ENCODE measurements around the gene VPS8. TPM values are rescaled to one million over a fixed set of nuclear protein-coding genes. Genes with fewer than 3 reads are reported as not detected.

Gene VPS8
- total RNA-seq, 1 donor from 2014 or later = 75.9 TPM

DNA sequence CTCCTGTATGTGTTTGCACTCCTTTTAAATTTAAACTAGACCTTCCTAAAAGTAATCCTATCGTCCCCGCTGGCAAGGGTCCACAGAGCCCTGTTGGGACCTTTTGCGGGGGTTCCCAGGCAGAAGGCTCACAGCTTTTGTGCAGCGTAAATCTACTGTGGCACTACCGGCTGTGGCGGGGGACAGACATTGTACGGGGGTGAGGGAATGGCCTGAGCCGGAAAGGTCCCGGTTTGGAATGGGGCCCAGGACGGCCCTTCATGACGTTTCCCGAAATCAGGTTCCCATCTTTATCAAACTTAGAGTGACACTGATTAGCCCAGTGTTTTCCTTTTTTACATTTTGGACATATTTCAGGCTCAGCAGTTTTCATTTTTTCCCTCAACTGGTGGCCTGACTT is 205.6 kb downstream of the VPS8 start:
- peak; percentile 47 for DNase-seq

DNA sequence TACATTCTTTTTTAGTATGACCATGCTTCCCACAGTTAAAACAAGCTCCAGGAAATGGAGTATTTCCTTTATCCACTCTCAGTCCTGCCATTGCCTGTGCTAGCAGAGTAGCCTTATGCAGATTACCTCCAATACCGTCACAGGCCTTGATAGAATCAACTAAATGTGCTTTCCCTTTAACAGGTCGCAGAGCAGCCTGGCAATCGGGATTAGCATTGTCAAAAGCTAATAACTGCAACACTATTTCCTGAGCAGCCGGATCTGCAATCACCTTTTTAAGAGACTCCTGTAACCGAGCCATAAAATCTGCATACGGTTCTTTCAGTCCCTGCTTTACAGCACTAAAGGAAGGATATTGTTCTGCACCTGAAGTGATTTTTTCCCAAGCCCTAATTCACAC is 206.0 kb downstream of the VPS8 start:
- DNase-seq = peak; percentile 77

DNA sequence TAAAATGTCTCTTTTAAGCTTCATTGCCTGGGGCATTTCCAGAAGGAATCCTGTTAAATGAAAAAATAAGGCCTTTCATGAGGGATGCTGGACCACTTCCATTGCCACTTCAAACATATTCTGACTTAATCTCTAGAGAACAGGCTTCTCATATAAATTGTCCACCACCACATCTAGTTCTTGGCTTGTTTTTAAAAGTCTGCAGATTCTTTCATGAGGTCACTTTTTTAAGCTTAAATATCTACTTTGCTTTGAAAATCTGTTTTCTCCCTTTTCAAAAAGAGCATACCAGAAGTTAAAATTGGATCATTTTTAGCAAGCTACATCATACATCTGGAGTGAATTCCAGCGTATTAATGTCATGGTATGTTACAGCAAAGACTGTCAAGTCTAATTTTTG is 209.3 kb downstream of the VPS8 start:
- no peak for DNase-seq

DNA sequence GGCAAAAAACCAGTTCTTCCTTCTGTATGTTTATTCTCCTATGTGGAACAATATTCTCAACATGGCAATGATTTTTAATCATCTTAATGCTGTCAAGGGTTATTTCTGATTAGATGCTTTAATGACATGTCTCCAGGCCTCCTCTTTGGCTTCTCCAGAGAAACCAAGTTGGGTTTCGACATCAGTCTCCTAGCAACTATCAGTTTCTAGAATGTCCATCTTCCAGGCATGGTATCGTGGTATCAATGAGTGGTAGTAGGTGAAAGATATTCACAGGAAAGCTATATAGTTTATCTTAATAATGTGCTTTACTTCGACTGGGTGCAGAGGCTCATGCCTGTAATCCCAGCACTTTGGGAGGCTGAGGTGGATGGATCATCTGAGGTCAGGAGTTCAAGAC is 212.4 kb downstream of the VPS8 start:
- DNase-seq = no peak

DNA sequence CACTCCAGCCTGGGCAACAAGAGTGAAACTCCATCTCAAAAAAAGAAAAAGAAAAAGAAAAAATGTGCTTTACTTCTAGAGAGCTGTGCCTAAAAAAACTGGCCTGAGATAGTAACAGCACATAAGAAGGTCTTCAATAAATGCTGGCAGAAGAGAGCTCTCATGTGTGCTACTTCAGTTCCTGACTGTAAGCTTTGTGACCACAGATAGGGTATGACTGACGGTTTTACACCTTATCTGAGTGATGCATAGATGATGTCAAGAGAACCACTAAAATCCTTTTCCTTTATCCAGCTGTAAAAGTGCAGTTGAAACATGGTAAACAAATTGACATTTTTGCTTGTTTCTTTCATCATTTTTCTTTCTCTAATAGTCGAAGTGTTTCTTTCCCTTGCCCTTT is 213.0 kb downstream of the VPS8 start:
- no peak for DNase-seq

DNA sequence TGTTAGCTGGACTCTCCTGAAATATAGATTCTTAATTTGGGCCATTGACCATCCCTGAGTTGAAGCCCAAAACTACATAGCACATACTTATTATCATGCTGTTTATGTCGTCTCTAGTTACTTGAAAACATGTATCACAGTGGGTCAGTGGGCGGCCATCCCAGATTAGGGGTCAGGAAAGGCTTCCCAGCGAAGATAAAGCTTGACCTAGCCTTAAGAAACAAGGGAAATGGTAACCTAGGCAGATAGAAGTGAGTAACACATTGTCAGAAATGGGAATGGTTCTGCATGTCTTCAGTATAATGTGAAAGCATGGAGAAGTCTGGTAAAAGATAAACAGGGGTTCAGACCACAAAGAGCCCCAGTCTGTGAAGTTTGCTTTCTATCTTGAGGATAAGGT is 216.2 kb downstream of the VPS8 start:
- DNase-seq = no peak

DNA sequence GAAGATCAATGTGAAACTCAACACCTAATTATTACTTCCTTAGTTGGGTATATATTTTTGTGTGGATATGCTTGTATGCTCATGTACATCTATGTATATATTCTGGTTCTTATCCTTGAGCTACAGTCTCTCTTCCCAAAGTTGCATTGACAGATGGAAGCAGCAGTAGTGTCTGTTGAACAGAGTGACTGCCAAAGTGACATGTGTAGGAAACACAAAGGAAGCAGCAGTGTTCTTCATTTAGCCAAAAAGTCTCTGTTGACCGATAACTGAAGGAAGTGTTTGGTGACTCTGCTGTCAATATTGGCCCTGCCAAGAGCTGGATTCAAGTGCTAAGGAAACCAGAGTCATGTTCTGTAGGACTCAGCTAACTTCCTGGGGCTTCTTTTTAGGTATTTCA is 217.1 kb downstream of the VPS8 start:
- no peak for DNase-seq

DNA sequence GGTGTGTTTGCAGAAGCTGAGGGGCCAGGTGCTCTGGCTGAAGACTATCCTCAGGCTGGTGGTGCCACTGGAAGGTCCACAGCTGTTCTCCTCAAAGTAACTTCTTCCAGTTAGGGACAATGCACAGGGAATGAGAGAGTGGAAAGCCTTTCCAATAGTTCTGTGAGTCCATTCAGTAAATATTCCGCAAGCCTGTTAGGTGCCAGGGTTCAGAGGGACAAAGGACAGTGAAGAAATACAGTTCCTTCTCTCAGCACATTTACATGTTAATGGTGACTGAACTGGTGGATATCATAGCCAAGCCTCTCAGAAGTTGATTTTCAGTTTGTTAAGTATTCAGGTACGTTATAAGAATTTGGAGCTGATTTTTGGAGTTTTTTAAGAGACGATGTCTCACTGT is 218.4 kb downstream of the VPS8 start:
- DNase-seq = no peak

DNA sequence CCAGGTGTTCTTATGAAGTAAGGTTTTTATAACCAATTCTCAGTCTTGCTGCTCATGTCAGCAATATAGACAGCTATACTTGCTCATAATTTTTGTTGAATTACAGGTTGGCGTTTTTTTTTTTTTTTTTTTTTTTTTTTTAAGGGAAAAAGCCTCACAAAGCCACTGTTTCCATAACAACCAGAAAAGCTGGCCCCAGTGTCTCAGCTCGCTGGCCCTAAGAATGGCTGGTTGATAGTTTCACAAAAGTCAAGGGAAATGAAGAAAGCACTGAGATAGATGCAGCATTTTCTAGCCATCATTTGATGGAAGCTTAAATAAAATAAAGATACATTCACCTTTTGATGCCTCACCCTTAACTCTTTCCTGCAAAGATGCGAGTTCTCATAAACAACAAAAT is 219.0 kb downstream of the VPS8 start:
- DNase-seq = no peak

DNA sequence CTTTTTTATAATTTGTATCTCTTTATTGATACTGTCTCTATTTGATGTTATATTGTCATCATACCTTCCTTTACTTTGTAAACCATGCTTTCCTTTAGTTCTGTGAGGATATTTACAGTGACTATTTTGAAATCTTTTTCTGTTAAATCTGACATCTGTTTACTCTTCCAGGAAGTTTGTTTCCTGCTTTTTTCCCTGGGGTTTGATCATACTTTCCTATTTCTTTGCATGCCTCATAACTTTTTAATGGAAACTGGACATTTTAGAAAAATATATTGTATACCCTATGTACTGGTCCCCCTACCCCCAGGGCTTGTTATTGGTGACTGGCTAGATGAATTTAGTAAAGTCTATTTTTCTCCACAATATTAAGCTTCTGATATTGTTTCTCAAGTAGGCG is 225.8 kb downstream of the VPS8 start:
- no peak for DNase-seq

DNA sequence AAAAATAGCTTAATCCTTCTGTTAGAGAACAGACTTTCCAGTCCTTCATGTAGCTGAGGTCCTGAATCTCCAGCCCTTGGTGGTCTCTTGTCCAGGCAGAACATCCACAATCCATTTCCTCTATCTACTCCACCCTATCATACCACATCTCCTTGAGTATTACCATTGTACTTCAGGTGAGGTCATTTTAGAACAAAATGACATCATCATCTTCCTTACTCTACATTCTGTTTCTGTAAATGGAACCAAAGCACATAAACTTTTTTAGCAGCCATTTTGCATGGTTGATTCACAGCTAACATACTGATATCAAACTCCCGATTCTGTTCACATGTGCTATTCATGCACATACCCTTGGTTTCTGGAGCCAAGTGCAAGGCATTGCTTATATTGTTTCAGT is 228.5 kb downstream of the VPS8 start:
- DNase-seq = no peak

DNA sequence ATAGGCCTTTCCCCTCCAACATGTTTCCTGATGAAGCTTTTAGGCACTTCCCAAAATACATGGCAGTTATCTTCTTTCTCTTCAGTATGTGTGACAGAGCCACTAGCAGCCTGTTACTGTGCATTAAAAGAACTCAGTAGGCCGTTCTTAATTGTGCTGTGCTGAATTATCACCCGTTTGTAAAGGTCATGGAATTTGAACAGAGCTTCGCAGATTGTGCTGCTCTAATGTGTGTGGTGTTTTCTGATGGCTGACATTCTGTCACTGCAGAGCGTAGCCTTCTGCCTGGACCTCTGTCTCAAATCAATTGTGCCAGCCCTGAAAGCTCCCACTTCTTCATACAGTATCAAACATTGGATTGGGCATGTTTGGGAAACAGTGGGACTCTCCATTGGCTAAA is 229.6 kb downstream of the VPS8 start:
- no peak for DNase-seq

DNA sequence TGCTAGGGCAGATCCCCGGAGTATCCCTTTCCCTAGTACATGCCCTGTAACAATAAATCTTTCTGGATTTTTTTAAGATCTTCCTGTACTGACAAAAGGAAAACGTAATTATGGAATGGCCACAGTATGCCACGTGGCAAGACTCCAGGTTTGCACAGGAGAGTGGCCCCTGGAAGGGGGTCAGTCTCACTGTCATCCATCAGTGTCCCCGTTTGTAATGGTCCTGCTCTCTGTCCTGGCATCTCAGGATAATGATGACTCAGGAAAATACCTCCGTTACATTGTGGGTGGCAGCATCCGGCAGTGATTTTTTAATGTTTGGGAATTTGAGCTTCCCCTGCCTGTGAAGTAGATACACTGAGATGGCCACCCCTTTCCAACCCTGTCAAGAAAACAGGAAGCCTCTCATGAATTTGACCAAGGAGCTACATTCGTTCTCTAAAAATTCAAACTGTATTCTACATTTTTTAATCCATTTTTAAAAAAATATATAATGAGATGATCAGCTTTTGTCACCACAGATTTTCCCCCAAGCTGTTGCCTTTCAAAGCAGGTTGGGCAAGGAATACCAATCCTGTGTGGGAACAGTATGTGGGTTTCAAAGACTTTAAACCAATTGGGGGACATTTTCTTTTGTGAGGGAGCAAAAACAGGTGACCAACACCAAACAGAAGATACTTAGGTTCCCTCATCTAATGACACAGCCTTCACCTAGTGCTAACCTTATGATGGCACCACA is 230.5 kb downstream of the VPS8 start:
- DNase-seq = peak; percentile 27

DNA sequence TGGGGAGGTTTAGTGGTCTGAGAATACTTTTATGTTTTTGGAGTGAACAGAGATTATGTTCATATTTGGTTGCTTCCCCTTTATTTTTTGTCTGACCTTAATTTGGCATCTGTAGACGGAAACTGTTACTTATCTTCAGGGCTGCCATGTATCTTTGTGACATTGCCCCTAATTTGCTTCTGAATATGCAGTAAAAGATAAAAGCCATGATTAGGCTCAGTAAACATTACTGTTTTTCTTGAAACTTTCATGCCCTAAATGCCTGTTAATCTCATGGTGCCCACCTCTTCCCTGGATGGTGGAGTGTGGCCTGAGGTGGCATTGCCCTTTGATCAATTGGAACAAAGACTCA is 234.2 kb downstream of the VPS8 start:
- DNase-seq = no peak

DNA sequence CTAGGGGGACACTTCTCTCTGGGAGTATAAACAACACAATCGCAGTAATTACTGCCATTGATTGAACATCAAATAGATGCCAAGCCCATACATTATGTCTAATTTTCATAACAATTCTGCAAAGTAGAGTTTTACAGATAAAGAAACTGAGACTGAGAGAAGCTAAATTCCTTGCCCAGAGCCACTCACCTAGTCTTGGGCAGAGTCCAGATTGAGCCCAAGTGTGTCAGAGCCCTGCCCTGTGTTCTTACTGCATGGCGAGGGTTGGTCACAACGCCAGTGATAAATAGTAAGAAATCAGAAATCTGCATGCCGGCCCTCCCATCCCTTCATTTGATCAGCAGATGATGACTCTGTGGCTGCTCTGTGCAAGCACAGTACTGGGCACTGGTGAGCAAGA is 234.6 kb downstream of the VPS8 start:
- DNase-seq = no peak

DNA sequence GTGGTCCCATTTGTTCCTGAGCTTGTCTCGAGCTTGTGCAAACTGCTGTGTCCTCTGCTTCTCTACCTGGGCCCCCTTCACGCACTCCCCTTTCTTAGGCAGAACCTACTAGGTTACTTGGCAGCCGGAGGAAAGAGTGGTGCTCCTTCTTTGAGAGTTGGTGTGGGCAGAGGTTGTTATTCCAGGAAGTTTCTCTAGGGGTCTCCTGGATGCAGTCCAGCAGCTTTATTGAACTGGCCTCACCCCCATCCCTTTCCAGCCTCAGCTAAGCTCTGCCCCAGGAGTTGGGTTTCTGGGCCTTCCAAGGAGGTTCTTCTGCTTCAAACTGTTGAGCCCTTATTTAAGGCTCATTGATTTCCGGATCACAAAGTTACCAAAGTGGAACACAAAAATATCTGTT is 237.7 kb downstream of the VPS8 start:
- no peak for DNase-seq

DNA sequence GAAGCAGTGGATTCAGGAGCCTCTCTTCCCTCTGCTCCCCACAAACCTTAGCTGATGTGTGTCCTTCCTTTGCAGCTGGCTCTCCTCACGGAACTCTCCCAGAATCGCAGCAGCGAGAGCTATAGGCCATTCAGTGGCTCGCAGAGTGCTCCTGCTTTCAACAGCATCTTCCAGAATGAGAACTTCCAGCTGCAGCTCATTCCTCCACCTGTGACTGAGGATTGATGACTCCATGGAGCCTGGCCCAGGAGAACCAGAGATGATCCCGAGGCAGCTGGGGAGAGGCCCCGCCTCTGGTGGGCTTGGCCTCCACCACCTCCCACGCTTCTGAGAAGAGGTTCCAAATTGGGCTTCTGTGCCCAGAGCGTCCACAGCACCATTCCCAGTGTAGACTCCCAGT is 239.8 kb downstream of the VPS8 start:
- DNase-seq = no peak

DNA sequence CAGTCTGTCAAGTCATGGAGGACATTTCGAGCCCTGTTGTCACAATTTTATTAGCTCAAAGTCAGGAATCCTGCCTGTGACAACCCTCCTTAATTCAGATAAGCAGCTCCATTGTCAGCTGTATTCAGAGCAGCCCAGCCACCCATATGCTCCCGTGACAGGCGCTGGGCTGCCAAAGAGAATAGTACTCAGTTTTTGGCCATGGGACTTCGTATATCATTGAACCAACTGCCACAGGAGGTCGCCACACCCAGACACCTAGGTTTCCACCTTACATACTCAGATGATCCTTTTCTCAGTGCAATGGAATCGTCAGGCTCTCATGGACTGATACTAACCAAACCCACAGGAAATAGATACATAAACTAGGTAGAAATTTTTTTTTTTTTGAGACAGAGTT is 240.7 kb downstream of the VPS8 start:
- no peak for DNase-seq

DNA sequence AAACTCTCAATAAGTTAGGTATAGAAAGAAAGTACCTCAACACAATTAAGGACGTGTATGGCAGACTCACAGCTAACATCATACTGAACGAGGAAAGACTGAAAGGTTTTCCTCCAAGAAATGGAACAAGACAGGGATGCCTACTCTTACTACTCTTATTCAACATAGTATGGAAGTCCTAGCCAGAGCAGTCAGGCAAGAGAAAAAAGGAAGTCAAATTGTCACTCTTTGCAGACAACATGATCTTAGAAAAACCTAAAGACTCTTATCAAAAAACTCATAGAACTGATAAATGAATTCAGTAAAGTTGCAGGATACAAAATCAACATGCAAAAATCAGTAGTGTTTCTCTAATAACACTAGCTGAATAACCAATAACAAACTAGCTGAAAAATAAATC is 244.9 kb downstream of the VPS8 start:
- no peak for DNase-seq

DNA sequence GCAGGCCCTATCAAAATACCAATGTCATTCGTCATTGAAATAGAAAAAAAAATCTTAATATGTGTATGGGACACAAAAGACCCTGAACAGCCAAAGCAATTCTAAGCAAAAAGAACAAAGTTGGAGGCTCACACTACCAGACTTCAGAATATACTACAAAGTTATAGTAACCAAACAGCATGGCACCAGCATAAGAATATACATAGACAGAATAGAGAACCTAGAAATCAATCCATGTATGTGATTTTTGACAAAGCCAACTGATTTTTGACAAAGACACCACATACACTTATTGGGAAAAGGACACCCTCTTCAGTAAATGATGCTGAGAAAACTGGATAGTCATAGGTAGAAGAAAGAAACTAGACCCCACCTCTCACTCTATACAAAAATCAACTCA is 245.9 kb downstream of the VPS8 start:
- no peak for DNase-seq

DNA sequence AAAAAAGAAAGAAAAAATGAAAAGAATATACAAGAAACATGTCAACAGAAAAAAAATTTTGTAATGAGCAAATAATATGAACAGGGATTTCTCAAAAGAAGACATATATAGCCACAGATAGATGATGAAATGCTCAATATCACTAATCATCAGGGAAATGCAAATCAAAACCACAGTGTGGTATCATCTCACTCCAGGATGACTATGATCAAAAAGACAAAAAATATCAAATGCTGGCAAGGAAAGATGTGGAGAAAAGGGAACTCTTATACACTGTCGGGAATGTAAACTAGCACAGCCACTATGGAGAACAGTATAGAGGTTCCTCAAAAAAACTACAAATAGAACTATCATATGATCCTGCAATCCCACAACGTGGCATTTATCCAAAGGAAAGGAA is 246.8 kb downstream of the VPS8 start:
- no peak for DNase-seq

DNA sequence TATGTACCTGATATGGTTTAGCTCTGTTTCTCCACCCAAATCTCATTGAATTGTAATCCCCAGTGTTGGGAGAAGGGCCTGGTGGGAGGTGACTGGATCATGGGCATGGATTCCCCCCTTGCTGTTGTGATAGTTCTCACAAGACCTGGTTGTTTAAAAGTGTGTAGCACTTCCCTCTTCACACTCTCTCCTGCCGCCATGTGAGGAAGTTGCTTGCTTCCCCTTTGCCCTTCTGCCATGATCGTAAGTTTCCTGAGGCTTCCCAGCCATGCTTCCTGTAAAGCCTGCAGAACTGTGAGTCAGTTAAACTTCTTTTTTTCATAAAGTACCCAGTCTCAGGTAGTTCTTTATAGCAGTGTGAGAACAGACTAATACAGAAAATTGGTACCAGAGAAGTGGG is 247.8 kb downstream of the VPS8 start:
- peak; percentile 24 for DNase-seq

DNA sequence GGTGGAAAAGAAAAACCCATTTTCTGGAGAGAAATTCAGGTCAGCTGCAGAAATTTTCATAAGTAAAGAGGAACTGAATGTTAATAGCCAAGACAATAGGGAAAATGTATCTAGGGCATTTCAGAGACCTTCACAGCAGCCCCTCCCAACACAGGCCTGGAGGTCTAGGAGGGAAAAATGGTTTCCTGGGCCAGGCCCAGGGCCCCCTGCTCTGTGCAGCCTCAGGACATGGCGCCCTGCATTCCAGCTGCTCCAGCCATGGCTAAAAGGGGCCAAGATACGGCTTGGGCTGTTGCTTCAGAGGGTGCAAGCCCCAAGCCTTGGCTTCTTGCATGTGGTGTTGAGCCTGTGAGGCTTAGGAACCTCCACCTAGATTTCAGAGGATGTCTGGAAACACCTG is 248.7 kb downstream of the VPS8 start:
- no peak for DNase-seq

DNA sequence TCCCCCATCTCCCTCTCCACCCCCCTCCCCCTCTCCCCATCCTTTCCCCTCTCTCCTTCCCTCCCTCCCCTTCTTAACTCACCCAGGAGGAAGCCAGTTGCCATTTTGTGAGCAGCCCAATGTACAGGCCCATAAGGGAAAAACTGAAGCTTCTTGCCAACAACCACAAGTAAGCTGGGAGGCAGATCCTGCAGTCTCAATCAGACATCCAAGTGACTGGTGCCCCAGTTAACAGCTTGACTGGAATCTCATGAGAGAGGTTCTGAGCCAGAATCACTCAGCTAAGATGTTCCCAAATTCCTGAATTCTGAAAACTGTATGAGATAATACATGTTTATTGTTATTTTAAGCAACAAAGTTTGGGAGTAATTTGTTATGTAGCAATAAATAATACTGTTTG is 250.2 kb downstream of the VPS8 start:
- DNase-seq = no peak

DNA sequence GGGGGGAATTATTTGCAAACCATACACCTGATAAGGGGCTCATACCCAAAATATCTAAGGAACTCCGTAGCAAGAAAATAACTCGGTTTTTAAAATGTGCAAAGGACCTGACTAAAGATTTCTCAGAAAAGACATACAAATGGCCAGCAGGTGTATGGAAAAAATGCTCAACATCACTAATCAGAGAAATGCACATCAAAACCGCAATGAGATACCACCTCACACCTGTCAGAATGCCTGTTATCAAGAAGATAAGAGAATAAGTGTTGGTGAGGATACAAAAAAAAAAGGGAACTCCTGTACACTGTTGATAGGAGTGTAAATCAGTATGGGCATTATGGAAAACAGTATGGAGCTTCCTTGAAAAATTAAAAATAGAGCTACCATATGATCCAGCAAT is 251.5 kb downstream of the VPS8 start:
- DNase-seq = no peak

DNA sequence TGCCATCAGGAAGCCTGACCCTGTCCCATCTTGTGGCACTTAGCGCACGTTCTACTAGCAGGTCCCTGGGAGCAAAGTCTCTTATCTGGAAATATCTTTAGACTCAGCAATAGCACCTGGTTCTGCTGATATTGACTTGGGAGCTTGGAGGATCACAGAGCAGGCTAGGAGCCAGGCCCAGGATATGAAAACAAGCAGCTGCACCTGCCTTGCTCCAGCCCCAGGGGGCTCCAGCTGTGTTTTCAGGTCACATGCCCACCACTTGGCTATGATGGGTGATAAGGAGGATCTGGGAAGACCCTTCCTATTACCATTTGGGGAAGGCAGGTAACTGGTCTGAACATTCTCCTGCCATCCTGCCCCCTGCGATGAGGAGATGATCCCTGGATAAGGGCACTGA is 253.1 kb downstream of the VPS8 start:
- no peak for DNase-seq
